ENCODE data around the gene DCDC1. TPM values are rescaled to one million over a fixed set of nuclear protein-coding genes. Genes with fewer than 3 reads are reported as not detected.
A peak's percentile ranks its signal among the peaks of the same experiment; 100 is the strongest.

The DCDC1 gene
- total RNA-seq, 4 donors from 2014 or later: 0.34 to 2.7 TPM; not detected in 2

- TF ChIP-seq EP300 (IDR thresholded peaks at IDR 0.05) (no peak), POLR2AphosphoS5 (IDR thresholded peaks at IDR 0.05) (no peak), CTCF (IDR thresholded peaks at IDR 0.05) (no peak)
- DNase-seq (ENCODE audit: low spot score in 2 of 2): no peak
- no peak overlapping the region for H3K27ac ChIP-seq
- WGBS: 81% methylated on average over 4 of the region's 4 CpGs
- H3K9me3 ChIP-seq: no peaks in the 10 kb centered on the region
- no peak overlapping the region for H3K4me3 ChIP-seq
- H3K4me1 ChIP-seq: no peaks in the 10 kb centered on the region
- H3K27me3 ChIP-seq: no peaks in the 10 kb centered on the region
- peaks cover 3% of the 10 kb centered on the region for H3K36me3 ChIP-seq
These were observed 45.9 kb upstream of the DCDC1 start for GRCh38 chr11:31415435-31415834.

GRCh38 chr11:31414338-31414737 is 44.8 kb upstream of the DCDC1 start:
- 76% methylated on average over 3 of the region's 3 CpGs for WGBS
- Histone ChIP-seq H3K27me3 (no peaks in the 10 kb centered on the region), H3K4me1 (no peaks in the 10 kb centered on the region), H3K36me3 (peaks cover 3% of the 10 kb centered on the region), H3K27ac (no peak overlapping the region), H3K4me3 (no peak overlapping the region), H3K9me3 (no peaks in the 10 kb centered on the region)
- DNase-seq (ENCODE audit: low spot score in 2 of 2): no peak
- TF ChIP-seq CTCF (IDR thresholded peaks at IDR 0.05) (no peak), POLR2AphosphoS5 (IDR thresholded peaks at IDR 0.05) (no peak), EP300 (IDR thresholded peaks at IDR 0.05) (no peak), POLR2A (IDR thresholded peaks at IDR 0.05) (no peak)

GRCh38 chr11:31412946-31413345 is 43.4 kb upstream of the DCDC1 start:
- H3K27ac ChIP-seq: no peak overlapping the region
- no peak for DNase-seq (ENCODE audit: low spot score in 2 of 2)
- 95% methylated on average over 2 of the region's 2 CpGs for WGBS
- H3K36me3 ChIP-seq: peaks cover 3% of the 10 kb centered on the region
- H3K4me1 ChIP-seq: no peaks in the 10 kb centered on the region
- TF ChIP-seq CTCF (IDR thresholded peaks at IDR 0.05) (no peak), POLR2A (IDR thresholded peaks at IDR 0.05) (no peak), EP300 (IDR thresholded peaks at IDR 0.05) (no peak), POLR2AphosphoS5 (IDR thresholded peaks at IDR 0.05) (no peak)
- H3K27me3 ChIP-seq: no peaks in the 10 kb centered on the region
- H3K9me3 ChIP-seq: no peaks in the 10 kb centered on the region
- H3K4me3 ChIP-seq: no peak overlapping the region

GRCh38 chr11:31408201-31408600 is 38.7 kb upstream of the DCDC1 start:
- WGBS: 98% methylated on average over 2 of the region's 2 CpGs
- H3K4me3 ChIP-seq: no peak overlapping the region
- DNase-seq (ENCODE audit: low spot score in 2 of 2): no peak
- no peaks in the 10 kb centered on the region for H3K36me3 ChIP-seq
- TF ChIP-seq POLR2A (IDR thresholded peaks at IDR 0.05): no peak
- no peaks in the 10 kb centered on the region for H3K4me1 ChIP-seq
- H3K27ac ChIP-seq: no peak overlapping the region
- H3K9me3 ChIP-seq: no peaks in the 10 kb centered on the region
- H3K27me3 ChIP-seq: no peaks in the 10 kb centered on the region

GRCh38 chr11:31404614-31405013 is 35.1 kb upstream of the DCDC1 start:
- Histone ChIP-seq H3K36me3 (no peaks in the 10 kb centered on the region), H3K4me3 (no peak overlapping the region), H3K9me3 (no peaks in the 10 kb centered on the region), H3K27ac (no peak overlapping the region), H3K4me1 (no peaks in the 10 kb centered on the region), H3K27me3 (no peaks in the 10 kb centered on the region)
- no peak for DNase-seq (ENCODE audit: low spot score in 2 of 2)
- TF ChIP-seq EP300 (IDR thresholded peaks at IDR 0.05) (no peak), CTCF (IDR thresholded peaks at IDR 0.05) (no peak), POLR2A (IDR thresholded peaks at IDR 0.05) (no peak), POLR2AphosphoS5 (IDR thresholded peaks at IDR 0.05) (no peak)

- peaks cover 6% of the 10 kb centered on the region for H3K36me3 ChIP-seq
- no peaks in the 10 kb centered on the region for H3K4me1 ChIP-seq
- 53% methylated on average over 5 of the region's 5 CpGs for WGBS
- H3K4me3 ChIP-seq: no peak overlapping the region
- peak in 1 of 2 donors; percentile 7 for TF ChIP-seq CTCF (IDR thresholded peaks at IDR 0.05)
- TF ChIP-seq EP300 (IDR thresholded peaks at IDR 0.05): no peak
- no peak for TF ChIP-seq POLR2A (IDR thresholded peaks at IDR 0.05)
- peaks cover 7% of the 10 kb centered on the region for H3K9me3 ChIP-seq
- H3K27me3 ChIP-seq: no peaks in the 10 kb centered on the region
- H3K27ac ChIP-seq: no peak overlapping the region
- DNase-seq (ENCODE audit: low spot score in 2 of 2): no peak
These were observed 27.8 kb upstream of the DCDC1 start for GRCh38 chr11:31397239-31397834.

All from suprapubic skin (tissue), 4 donors.